ENCODE results near the gene OPN1SW.

The OPN1SW gene

DNA sequence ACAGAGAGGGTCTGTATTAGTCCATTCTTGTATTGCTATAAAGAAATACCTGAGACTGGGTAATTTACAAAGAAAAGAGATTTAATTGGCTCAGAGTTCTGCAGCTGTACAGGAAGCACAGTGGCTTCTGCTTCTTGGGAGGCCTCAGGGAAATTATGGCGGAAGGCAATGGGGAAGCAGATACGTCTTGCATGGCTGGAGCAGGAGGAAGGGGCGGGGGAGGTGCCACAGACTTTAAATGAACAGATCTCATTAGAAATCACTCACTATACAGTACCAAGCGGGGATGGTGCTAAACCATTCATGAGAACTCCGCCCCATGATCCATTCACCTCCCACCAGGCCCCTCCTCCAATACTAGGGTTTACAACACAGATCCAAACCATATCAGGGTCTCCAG is 40.2 kb downstream of the OPN1SW start:
- TF ChIP-seq, protein P1, sequence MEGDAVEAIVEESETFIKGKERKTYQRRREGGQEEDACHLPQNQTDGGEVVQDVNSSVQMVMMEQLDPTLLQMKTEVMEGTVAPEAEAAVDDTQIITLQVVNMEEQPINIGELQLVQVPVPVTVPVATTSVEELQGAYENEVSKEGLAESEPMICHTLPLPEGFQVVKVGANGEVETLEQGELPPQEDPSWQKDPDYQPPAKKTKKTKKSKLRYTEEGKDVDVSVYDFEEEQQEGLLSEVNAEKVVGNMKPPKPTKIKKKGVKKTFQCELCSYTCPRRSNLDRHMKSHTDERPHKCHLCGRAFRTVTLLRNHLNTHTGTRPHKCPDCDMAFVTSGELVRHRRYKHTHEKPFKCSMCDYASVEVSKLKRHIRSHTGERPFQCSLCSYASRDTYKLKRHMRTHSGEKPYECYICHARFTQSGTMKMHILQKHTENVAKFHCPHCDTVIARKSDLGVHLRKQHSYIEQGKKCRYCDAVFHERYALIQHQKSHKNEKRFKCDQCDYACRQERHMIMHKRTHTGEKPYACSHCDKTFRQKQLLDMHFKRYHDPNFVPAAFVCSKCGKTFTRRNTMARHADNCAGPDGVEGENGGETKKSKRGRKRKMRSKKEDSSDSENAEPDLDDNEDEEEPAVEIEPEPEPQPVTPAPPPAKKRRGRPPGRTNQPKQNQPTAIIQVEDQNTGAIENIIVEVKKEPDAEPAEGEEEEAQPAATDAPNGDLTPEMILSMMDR (IDR thresholded peaks at IDR 0.05; ENCODE audit: borderline replicate concordance, insufficient read depth, low read depth, low read length): no peak

DNA sequence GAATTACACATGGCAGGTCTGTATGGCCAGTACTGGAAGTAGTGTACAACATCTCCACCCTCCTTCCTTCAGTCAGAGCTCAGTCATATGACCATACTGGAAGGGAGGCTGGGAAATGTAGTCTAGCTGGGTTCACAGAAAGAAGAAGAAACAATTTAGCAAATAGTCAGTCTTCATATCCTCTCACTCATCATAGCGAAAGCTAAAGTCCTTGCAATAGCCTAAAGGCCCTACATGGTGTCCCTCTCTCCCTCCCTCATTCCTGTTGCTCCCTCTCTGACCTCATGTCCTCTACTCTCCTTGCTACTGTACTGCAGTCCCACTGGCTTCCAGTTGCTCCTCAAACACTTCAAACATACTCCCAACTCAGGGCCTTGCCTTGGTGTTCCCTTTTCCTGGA is 40.7 kb downstream of the OPN1SW start:
- TF ChIP-seq, protein P1 (IDR thresholded peaks at IDR 0.05; ENCODE audit: borderline replicate concordance, insufficient read depth, low read depth, low read length): no peak
- no peak overlapping the region for H3K4me3 ChIP-seq (ENCODE audit: low read depth, low read length)

More for the DNA sequence above, 40.2 kb downstream of the OPN1SW start:
- H3K4me3 ChIP-seq (ENCODE audit: low read depth, low read length): no peak overlapping the region

DNA sequence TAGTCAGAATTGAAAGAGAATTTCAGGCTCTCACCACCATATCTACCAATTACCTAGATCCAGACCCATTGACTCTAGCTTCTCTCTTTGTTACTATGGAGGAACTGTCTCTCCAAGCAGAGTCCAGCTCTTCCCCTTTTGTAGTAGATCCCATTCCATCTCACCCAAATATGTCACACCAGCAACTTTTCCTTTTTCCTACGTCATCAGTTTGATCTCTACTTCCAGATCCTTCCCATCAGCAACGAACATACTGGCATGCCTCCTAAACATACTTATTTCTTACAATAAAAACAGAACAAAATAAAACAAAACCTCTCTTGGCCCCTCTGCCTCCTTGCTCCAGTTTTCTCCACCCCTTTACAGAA is 42.3 kb downstream of the OPN1SW start:
- no peak overlapping the region for H3K4me3 ChIP-seq (ENCODE audit: low read depth, low read length)
- TF ChIP-seq, protein P1 (IDR thresholded peaks at IDR 0.05; ENCODE audit: borderline replicate concordance, insufficient read depth, low read depth, low read length): no peak

DNA sequence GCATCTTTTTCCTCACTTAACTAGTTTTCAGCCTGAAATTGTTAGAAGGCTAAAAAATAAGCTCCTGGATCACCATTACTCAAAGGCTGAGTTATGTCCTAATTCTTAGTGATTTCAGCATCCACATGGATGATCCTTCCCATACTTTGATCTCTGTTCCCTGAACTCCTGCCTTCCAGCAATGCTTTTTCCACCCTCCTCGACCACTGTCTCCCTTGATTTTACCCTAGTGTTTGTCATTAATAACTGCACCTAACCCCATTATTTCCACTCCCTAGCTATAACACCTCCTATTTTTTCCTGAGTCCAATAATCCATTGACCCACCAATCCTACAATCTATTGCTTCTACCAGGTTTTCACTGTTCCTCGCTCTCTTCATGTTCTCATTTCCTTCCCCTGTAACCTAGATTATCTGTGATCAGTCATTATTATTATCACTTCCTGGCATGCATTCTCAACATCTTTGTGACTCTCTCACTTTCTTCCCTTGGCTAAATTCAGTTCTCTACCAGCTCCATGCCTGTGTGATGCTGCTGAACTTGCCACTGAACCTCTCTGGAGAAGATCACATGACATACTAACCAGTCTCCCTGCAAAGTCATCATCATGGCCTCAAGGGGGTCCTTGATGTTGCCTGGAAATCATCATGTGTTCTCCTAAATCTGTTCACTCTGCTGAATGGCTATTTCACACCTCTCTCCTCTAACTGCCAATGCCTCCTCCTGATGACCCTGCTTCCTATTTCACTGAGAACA is 42.9 kb downstream of the OPN1SW start:
- no peak overlapping the region for H3K4me3 ChIP-seq (ENCODE audit: low read depth, low read length)

DNA sequence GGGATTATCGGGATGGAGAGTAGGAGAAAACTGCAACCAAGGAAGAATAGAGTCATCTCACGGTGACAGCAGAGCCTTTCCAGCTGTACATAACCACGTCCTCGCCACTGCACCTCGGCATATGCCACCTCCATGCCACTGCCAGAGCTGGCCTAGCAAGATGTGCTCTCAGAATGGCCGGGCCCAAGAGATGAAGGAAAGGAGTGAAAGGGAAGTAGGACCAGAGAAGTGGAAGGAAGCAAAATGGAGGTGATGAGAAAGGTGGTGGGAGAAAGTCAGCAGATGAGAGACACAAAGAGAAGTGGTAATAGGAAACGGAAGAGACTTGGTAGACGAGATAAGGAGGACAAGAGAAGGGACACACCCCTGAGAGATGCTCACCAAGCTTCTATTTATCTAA is 44.4 kb downstream of the OPN1SW start:
- H3K4me3 ChIP-seq (ENCODE audit: low read depth, low read length): no peak overlapping the region
- TF ChIP-seq, protein P1 (IDR thresholded peaks at IDR 0.05; ENCODE audit: borderline replicate concordance, insufficient read depth, low read depth, low read length): no peak

More for the DNA sequence above, 42.9 kb downstream of the OPN1SW start:
- TF ChIP-seq, protein P1 (IDR thresholded peaks at IDR 0.05; ENCODE audit: borderline replicate concordance, insufficient read depth, low read depth, low read length): no peak

DNA sequence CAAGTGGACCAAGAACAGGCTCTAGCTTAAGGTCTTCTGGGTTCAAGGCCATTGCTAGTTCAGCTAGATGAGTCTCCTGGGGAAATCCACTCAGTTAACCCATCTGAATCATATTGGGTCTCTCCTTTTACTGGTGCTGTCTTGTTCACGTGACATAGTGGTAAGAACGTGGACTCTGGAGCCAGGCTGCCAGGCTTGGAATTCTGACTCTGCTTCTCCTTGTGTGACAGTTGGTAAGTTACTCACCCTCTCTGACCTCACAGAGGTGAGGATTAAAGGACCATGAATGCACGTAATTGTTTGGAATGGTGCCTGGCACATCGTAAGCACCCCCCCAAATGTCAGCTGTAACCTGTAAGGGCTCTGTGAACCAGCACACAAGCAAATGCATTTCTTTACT is 46.1 kb downstream of the OPN1SW start:
- TF ChIP-seq, protein P1 (IDR thresholded peaks at IDR 0.05; ENCODE audit: borderline replicate concordance, insufficient read depth, low read depth, low read length): no peak
- no peak overlapping the region for H3K4me3 ChIP-seq (ENCODE audit: low read depth, low read length)

DNA sequence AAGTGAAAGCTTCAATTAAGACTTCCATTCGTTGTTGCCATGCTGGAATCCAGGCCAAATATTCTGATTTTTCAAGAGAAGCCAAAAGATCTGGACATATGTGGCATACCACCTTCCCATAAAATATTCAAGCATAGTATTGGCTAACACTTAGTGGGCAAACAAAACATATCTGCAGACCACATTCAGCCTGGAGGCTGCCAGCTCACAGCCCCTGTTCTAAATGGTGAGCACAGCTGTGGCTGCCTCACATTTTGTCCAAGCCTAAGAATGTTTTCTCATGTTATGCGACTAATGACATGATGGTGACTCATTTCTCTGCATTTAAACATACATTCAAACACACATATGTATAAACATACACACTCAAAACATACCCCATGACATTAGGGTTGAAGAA is 47.0 kb downstream of the OPN1SW start:
- H3K4me3 ChIP-seq (ENCODE audit: low read depth, low read length): no peak overlapping the region
- TF ChIP-seq, protein P1 (IDR thresholded peaks at IDR 0.05; ENCODE audit: borderline replicate concordance, insufficient read depth, low read depth, low read length): no peak

Measured in GM12875 (cell line).